HL-60 (cell line): Measurements from ENCODE around the gene UBE2U.
A peak's percentile ranks its signal among the peaks of the same experiment; 100 is the strongest.

Experiments
- DNase-seq, 2 experiments: peaks; one replicate each; pipeline ENCODE4 v3.0.0-alpha.2; 2010 to 2020; ENCODE audit warnings: low read depth in 1 of 2, low spot score in 1 of 2
- H3K27ac ChIP-seq: fragments of 250-450 bp; sonication (Bioruptor Pico); replicated peaks from 2 replicates; pipeline ENCODE4 v1.5.1; 2020; ENCODE audit warnings: mild to moderate bottlenecking, moderate library complexity
- H3K27me3 ChIP-seq: fragments of 250-450 bp; sonication (Bioruptor Pico); 2 replicates; pipeline ENCODE4 v1.5.1; 2021; ENCODE audit warnings: mild to moderate bottlenecking, moderate library complexity; ENCODE audit not compliant: insufficient read depth, poor library complexity, severe bottlenecking
- H3K4me3 ChIP-seq: replicated peaks from 2 replicates; pipeline ENCODE4 v1.5.1; 2011; ENCODE audit warnings: mild to moderate bottlenecking, control low read depth, low read length; ENCODE audit not compliant: insufficient read depth
- CTCF ChIP-seq: IDR thresholded peaks from one replicate; pipeline ENCODE4 v1.5.1; 2011; ENCODE audit warnings: low read length, control low read depth, inconsistent platforms; ENCODE audit not compliant: insufficient read depth
- GABPA ChIP-seq: IDR thresholded peaks from 2 replicates; pipeline ENCODE4 v1.6.1; 2012; ENCODE audit warnings: low read depth
- POLR2AphosphoS5 ChIP-seq: IDR thresholded peaks from 2 replicates; pipeline ENCODE4 v1.6.1; 2012; ENCODE audit warnings: low read depth
- REST ChIP-seq: IDR thresholded peaks from 2 replicates; pipeline ENCODE4 v1.6.1; 2012; ENCODE audit warnings: low read depth; ENCODE audit not compliant: insufficient replicate concordance
- SPI1 ChIP-seq: IDR thresholded peaks from 2 replicates; pipeline ENCODE4 v1.6.1; 2012; ENCODE audit warnings: low read depth, mild to moderate bottlenecking, borderline replicate concordance

UBE2U gene

GRCh38 chr1:64266991-64267390 is 63.6 kb downstream of the UBE2U start:
- Histone ChIP-seq H3K27ac (no peak overlapping the region), H3K27me3 (no peaks in the 10 kb centered on the region), H3K4me3 (no peak overlapping the region)
- peak; percentile 69; the same call in 1 of the 2 replicates for TF ChIP-seq SPI1
- TF ChIP-seq GABPA: no peak
- no peak for DNase-seq

- H3K27ac ChIP-seq: no peak overlapping the region
- TF ChIP-seq CTCF: peak; percentile 63
- no peak for TF ChIP-seq POLR2AphosphoS5
- TF ChIP-seq REST: no peak
- no peak for TF ChIP-seq GABPA
- H3K4me3 ChIP-seq: no peak overlapping the region
- DNase-seq: peak; percentile 26 to 65
- no peaks in the 10 kb centered on the region for H3K27me3 ChIP-seq
Measured at GRCh38 chr1:64268653-64269557, 65.5 kb downstream of the UBE2U start.

- H3K27me3 ChIP-seq: no peaks in the 10 kb centered on the region
- TF ChIP-seq REST (no peak), SPI1 (no peak), CTCF (no peak), GABPA (no peak), POLR2AphosphoS5 (no peak)
- H3K27ac ChIP-seq: no peak overlapping the region
- H3K4me3 ChIP-seq: no peak overlapping the region
- no peak for DNase-seq
Measured at GRCh38 chr1:64269558-64269884, 66.1 kb downstream of the UBE2U start.

- Histone ChIP-seq H3K27me3 (peaks cover 3% of the 10 kb centered on the region), H3K4me3 (no peak overlapping the region), H3K27ac (no peak overlapping the region)
- TF ChIP-seq GABPA (no peak), REST (no peak), POLR2AphosphoS5 (no peak), SPI1 (no peak), CTCF (no peak)
- no peak for DNase-seq
Measured at GRCh38 chr1:64280001-64280400, 76.6 kb downstream of the UBE2U start.
